ENCODE results near the gene VSX2. TPM values are rescaled to one million over a fixed set of nuclear protein-coding genes. Genes with fewer than 3 reads are reported as not detected.

VSX2 gene
- total RNA-seq, 1 donor from 2014 or later: not detected

DNA sequence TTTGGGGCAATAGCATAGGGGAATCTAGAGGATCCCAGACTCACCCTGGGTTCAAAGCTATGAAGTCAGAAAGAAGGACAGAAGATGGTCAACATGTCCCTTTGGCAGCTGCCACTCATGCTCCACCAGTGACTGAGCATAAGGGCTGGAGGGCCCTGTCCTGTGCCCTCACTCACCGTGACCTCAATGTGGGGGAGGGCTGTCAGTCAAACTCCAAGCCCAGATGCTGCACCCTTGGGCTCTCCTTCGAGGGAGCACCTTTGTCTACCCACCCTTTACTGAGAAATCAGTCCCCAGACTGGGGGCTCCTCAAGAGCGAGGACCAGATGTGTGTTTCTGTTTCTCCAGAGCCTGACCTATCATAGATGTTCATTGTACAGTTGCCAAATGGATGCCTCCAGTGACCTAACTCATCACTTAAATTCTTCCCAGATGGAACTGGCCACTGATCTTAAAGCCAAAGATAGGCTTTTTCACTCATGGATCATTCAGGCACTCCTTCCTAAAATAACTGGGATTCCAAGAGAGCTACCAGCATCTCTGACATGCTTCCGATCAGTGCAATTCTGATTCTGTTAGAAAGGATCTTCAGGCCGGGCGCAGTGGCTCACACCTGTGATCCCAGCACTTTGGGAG is 27.2 kb upstream of the VSX2 start:
- Histone ChIP-seq H3K27me3 (ENCODE audit: low read depth) (peaks cover 46% of the 10 kb centered on the region), H3K36me3 (no peaks in the 10 kb centered on the region), H3K9me3 (replicated peaks) (no peaks in the 10 kb centered on the region), H3K4me3 (no peak overlapping the region), H3K4me1 (no peaks in the 10 kb centered on the region), H3K27ac (replicated peaks) (no peak overlapping the region)
- intact Hi-C loops (cut with micrococcal nuclease): no loop called here
- DNase-seq: no peak
- TF ChIP-seq, protein P1, sequence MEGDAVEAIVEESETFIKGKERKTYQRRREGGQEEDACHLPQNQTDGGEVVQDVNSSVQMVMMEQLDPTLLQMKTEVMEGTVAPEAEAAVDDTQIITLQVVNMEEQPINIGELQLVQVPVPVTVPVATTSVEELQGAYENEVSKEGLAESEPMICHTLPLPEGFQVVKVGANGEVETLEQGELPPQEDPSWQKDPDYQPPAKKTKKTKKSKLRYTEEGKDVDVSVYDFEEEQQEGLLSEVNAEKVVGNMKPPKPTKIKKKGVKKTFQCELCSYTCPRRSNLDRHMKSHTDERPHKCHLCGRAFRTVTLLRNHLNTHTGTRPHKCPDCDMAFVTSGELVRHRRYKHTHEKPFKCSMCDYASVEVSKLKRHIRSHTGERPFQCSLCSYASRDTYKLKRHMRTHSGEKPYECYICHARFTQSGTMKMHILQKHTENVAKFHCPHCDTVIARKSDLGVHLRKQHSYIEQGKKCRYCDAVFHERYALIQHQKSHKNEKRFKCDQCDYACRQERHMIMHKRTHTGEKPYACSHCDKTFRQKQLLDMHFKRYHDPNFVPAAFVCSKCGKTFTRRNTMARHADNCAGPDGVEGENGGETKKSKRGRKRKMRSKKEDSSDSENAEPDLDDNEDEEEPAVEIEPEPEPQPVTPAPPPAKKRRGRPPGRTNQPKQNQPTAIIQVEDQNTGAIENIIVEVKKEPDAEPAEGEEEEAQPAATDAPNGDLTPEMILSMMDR (IDR thresholded peaks at IDR 0.05; ENCODE audit: borderline replicate concordance): no peak

DNA sequence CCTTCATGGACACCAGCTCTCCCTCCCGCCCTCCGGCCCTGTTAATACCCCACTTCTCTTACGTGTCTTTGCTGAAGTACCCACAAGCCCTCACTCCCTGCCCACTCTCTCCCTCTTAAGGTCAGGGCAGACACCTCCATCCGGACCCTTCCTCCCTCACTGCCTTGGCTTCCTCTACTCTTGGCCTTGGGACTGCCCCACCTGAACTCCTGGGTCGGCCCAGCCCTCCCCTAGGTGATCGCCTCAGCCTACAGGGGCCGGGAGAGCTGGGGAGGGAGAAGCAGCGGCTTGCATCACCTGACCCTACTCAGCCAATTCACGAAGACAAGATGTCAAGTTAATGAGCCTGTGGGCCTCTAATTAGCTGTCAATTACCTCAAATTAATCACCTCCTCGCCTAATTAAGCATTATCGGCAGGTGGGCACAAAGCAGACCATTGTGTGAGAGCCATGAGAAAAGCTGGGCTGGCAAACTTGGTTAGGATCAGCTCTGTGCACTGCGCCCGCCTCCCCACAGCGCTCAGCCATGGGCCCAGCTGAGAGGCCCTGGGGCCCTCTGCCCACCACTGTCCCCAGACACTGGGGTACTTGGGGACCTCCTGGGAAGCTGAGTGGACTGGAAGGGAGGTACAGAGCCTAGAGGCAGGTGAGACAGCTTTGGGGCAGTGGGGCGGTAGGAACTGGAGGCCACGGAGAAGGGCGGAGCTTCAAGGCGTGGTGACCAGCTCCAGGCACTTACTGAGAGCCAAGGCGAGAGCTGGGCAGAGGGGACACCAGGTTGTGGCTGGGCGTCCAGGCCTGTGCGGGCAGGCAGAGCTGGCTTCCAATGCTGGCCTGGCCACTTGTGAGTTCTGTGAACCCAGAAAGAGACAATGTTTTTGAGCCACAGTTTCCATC is 25.1 kb upstream of the VSX2 start:
- H3K9me3 ChIP-seq (replicated peaks): no peaks in the 10 kb centered on the region
- TF ChIP-seq, protein P1 (IDR thresholded peaks at IDR 0.05; ENCODE audit: borderline replicate concordance): no peak
- no peak overlapping the region for H3K27ac ChIP-seq (replicated peaks)
- H3K27me3 ChIP-seq (ENCODE audit: low read depth): peaks cover 66% of the 10 kb centered on the region
- H3K36me3 ChIP-seq: no peaks in the 10 kb centered on the region
- H3K4me3 ChIP-seq: no peak overlapping the region
- intact Hi-C loops (cut with micrococcal nuclease): no loop called here
- no peak for DNase-seq
- H3K4me1 ChIP-seq: peaks cover 13% of the 10 kb centered on the region

DNA sequence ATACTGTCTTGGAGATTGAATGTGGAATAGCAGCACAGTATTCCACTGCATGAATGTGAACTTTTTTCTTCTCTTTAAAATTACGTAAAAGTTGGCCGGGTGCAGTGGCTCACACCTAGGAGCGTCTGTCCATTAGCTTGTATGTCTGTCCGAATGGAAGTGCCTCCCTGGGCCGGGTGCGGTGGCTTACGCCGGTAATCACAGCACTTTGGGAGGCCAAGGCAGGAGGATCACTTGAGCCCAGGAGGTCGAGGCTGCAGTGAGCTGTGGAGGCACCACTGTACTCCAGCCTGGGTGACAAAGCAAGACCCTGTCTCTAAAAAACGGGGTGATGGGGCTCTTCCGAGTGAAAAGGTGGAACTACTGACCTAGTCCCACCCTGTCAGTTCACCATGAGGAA is 22.6 kb upstream of the VSX2 start:
- no peak for DNase-seq
- Histone ChIP-seq H3K9me3 (replicated peaks) (no peaks in the 10 kb centered on the region), H3K27me3 (ENCODE audit: low read depth) (peaks cover 80% of the 10 kb centered on the region), H3K4me3 (no peak overlapping the region), H3K27ac (replicated peaks) (no peak overlapping the region), H3K36me3 (no peaks in the 10 kb centered on the region), H3K4me1 (peaks cover 13% of the 10 kb centered on the region)
- TF ChIP-seq, protein P1 (IDR thresholded peaks at IDR 0.05; ENCODE audit: borderline replicate concordance): no peak
- intact Hi-C loops (cut with micrococcal nuclease): no loop called here

DNA sequence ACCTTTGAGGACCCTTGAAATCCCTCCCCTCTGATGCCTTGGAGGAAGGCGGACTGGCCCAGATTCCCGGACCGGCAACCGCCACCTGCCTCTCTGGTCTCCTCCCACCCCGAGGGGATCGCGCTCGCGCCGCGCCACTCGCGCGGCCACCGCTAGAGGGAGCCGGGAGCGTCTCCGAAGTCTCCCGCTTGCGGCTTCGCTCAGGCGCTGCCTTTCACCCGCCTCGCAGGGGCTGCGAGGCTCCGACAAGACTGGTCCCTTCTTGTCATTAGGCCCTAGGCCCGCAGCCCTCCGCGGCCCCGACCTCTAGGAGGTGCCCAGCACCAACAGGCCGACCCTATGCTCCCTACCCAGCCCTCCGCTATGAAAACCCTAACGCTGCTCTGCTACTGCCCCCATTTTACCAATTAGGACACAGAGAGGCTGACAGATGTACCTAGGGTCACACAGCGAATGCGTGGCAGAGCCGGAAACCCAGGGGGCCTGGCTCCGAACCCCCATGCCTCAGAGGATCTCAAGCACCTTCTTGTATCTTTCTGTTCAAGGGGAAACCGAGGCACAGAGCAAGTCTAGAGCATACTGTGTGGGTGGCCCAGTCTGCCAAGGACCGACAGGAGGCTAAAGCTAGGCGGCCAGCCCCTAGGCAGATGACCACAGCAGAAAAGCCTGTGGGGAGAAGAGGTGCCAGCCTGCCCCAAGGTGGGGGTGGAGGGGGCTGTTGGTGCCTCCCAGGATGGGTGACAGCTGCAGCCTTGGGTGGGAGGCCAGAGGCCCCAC is 21.4 kb upstream of the VSX2 start:
- peaks cover 13% of the 10 kb centered on the region for H3K4me1 ChIP-seq
- TF ChIP-seq, protein P1 (IDR thresholded peaks at IDR 0.05; ENCODE audit: borderline replicate concordance): peak; percentile 92
- H3K9me3 ChIP-seq (replicated peaks): no peaks in the 10 kb centered on the region
- peak overlapping the region; percentile 46 for H3K4me3 ChIP-seq
- no peak overlapping the region for H3K27ac ChIP-seq (replicated peaks)
- peaks cover 84% of the 10 kb centered on the region for H3K27me3 ChIP-seq (ENCODE audit: low read depth)
- no peaks in the 10 kb centered on the region for H3K36me3 ChIP-seq
- DNase-seq: peak; percentile 63
- intact Hi-C loops (cut with micrococcal nuclease): no loop called here

DNA sequence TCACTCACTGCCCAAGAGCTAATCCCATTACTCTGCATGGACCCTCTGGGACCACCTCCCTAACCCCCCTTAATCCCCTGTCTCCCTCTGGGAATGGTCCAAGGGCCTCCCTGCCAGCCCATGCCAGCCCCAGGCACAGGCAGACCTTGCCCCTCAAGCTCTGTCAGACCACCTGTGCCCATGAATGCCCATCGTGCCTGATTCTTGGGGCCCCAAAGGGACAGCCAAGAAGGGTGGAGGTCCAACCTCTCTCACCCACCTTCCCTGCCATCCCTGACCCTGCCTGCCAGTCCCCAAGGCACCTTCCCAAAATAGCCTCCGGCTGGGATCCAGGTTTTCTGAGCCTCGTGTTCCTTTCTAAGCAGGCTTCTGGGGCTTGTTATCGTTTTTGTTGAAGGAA is 20.8 kb upstream of the VSX2 start:
- DNase-seq: no peak
- H3K27ac ChIP-seq (replicated peaks): no peak overlapping the region
- intact Hi-C loops (cut with micrococcal nuclease): no loop called here
- peaks cover 13% of the 10 kb centered on the region for H3K4me1 ChIP-seq
- H3K36me3 ChIP-seq: no peaks in the 10 kb centered on the region
- TF ChIP-seq, protein P1 (IDR thresholded peaks at IDR 0.05; ENCODE audit: borderline replicate concordance): no peak
- H3K4me3 ChIP-seq: no peak overlapping the region
- peaks cover 89% of the 10 kb centered on the region for H3K27me3 ChIP-seq (ENCODE audit: low read depth)
- no peaks in the 10 kb centered on the region for H3K9me3 ChIP-seq (replicated peaks)
